ENCODE results near the gene DCLRE1B. TPM values are rescaled to one million over a fixed set of nuclear protein-coding genes. Genes with fewer than 3 reads are reported as not detected.
A peak's percentile ranks its signal among the peaks of the same experiment; 100 is the strongest.

The DCLRE1B gene
- polyA plus RNA-seq, 1 donor from 2014 or later: 3.6 TPM

DNA sequence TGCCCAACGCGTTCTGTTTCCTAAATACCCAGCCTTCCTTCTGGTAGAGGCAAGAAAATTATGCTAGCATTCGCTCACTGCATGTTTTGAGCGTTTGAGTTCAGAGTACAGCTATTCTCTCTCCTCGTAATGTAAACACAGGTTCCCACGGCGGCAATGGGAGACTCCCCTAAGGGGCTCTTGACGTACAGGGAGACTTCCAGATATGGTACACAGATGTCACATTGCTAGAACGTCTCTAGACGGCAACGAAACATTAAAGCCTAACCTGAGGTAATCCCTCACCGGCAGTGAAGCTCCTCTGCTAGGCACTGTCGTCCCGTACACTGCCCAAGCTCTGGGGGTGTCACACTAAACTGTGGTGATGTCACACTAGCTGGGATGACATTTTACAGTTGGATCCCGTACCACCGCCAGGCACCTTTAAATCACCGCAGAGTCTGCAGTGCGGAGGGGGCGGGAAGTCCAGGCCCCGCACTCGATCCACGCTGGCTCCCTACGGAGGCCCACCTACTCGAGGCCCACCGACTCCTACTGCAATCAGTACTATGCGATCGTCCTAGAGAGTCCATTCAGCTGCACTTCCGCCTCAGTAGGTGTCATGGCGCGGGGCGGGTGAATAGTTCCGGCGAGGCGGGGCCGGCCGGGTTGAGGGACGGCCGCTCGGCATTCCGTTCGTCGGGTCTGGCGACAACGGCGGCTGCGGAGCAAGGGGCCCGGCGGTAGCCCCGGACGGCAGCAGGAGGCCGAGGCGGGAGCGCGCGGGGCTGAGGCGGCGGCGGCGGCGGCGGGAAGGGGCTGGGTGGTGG, 24.0 kb downstream of the DCLRE1B start, which contains the start of gene HIPK1:
Gene HIPK1 (plus strand): TSS at position 384 of the 809 bp plus-strand sequence.
- H3K36me3 Mint-ChIP-seq: peaks cover 2% of the 10 kb centered on the region
- peak within 1 kb of the TSS; percentile 98 to 100 (median 100) for H3K27ac Mint-ChIP-seq
- no peaks in the 10 kb centered on the region for H3K27me3 Mint-ChIP-seq
- H3K9me3 Mint-ChIP-seq: no peaks in the 10 kb centered on the region
- H3K4me3 Mint-ChIP-seq: peak within 1 kb of the TSS; percentile 98 to 100 (median 99)
- H3K4me1 Mint-ChIP-seq: peaks cover 39 to 51% (median 47%) of the 10 kb centered on the region in 3 donors

DNA sequence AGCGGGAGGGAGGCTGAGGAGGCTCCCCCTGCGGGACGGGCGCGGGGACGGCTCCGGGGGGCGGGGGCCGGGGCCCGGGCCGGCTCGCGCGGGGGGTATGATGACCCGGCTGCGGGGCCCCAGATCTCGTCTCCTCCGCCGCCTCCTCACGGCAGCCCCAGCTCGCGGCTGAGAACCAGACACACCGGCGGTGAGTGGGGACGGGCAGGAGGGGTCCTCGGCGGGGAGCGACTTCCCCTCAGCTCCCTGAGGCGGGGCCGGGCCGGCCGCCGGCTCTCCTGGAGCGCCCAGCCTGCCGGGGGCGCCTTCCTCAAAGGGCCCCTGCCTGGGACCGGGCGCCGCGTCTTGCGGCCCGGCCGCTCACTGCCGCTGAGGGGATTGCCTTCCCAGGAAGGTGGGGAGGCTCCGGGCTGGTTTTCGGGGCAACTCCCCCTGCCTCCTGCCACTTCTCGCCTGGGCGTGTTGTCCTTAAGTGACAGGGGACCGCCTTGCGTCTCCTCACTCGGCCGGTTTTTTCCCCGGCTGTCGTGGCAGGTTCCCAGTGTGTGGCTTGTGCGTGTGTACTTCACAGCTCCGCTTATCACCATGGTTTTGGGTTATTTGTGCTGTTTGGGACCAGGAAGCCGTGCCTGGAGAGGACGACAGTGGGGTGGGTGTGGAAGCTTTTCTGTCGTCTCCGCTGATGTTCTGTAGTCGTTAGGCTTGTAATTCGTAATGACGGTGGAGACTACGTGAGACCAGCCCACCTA, 24.8 kb downstream of the DCLRE1B start:
- H3K4me3 Mint-ChIP-seq: peak overlapping the region; percentile 98 to 100 (median 99)
- no peaks in the 10 kb centered on the region for H3K27me3 Mint-ChIP-seq
- peak overlapping the region; percentile 94 to 100 (median 98) for H3K27ac Mint-ChIP-seq
- H3K4me1 Mint-ChIP-seq: peaks cover 42 to 54% (median 51%) of the 10 kb centered on the region in 3 donors
- peaks cover 2% of the 10 kb centered on the region for H3K36me3 Mint-ChIP-seq
- H3K9me3 Mint-ChIP-seq: no peaks in the 10 kb centered on the region

DNA sequence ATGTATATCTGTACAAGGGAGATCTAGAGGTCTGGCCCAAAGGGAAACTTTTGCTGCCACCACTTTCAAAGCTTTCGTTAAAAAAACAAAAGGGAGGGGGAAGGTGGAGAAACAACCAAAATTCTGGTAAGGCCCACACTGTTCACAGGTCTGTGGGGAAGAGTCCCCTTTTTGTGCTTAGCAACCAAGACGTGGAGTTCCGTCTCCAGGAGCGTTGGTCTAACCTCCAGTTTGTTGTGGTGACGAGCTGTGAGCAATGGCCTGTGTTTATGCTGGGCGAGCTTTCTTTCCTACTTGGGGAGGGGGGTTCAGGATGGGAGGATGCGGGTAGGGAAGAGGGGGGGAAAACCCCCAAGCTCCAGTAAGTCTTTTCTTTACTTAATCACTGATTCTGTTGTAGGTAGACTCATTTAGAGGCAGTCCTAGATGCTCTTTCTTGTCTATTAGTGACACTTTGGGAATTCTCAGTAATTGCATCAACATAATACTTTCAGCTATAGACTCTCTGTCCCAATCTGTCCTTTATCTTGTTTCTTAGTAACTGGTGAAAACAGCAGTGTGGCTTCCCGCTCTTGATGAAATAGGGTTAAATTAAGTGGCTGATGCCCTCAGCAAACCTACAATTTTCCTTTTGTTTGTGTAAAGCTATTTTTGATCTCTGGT, 25.5 kb downstream of the DCLRE1B start:
- H3K27ac Mint-ChIP-seq: peak overlapping the region; percentile 94 to 98 (median 98)
- no peaks in the 10 kb centered on the region for H3K9me3 Mint-ChIP-seq
- H3K27me3 Mint-ChIP-seq: no peaks in the 10 kb centered on the region
- peaks cover 44 to 58% (median 55%) of the 10 kb centered on the region in 3 donors for H3K4me1 Mint-ChIP-seq
- H3K36me3 Mint-ChIP-seq: peaks cover 2% of the 10 kb centered on the region
- peak overlapping the region; percentile 95 to 99 (median 98) for H3K4me3 Mint-ChIP-seq

DNA sequence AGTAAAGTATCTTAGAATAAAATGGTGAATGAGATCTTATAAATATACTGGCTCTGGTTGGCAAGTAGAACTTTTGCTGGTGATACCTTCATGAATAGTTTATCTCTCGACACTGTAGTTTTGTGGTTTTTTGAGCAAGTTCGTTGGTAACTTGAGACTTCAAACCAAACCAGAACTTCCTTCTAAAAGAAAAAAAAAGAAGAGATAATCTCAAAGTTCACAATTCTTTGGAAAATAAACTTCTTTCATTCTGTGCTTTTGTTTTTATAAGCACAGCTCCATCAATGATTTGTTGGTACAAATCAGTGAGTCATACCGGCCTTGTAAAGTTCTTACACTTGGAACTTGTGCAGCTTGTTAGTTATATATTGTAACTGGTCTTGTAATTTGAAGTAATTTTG, 26.3 kb downstream of the DCLRE1B start:
- H3K4me1 Mint-ChIP-seq: peaks cover 49 to 62% (median 60%) of the 10 kb centered on the region in 3 donors
- peak overlapping the region; percentile 95 to 99 (median 98) for H3K4me3 Mint-ChIP-seq
- no peaks in the 10 kb centered on the region for H3K27me3 Mint-ChIP-seq
- peaks cover 2% of the 10 kb centered on the region for H3K36me3 Mint-ChIP-seq
- no peaks in the 10 kb centered on the region for H3K9me3 Mint-ChIP-seq
- H3K27ac Mint-ChIP-seq: peak overlapping the region; percentile 94 to 98 (median 98)

DNA sequence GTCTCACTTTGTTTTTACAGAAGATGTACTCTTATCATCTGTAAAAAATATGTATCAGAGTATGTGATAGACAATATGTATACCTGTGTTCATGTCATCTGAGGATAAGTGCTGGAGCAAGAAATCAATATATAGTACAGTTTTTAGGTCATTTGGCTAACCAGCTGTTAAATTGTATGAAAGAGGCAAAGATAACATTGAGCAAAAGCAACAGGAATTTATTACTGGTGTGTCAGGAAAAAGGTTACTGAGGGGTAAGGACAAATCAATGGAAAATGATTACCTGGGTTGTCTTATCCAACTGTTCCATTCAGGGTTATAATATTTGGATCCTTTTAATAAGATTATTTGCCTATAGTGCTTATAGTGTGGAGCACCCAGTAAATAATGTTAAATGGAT, 28.9 kb downstream of the DCLRE1B start:
- Mint-ChIP-seq H3K4me3 (peak overlapping the region in 1 of 4 donors; percentile 98), H3K27ac (peak overlapping the region in 1 of 3 donors; percentile 13)

GRCh38 chr1:113934511-113935055, 29.5 kb downstream of the DCLRE1B start:
- Mint-ChIP-seq H3K27ac (no peak overlapping the region), H3K4me3 (no peak overlapping the region), H3K9me3 (no peaks in the 10 kb centered on the region), H3K36me3 (peaks cover 3% of the 10 kb centered on the region), H3K4me1 (peaks cover 57 to 65% (median 65%) of the 10 kb centered on the region in 3 donors), H3K27me3 (no peaks in the 10 kb centered on the region)

More for the DNA sequence above, 28.9 kb downstream of the DCLRE1B start:
- peaks cover 52 to 62% (median 61%) of the 10 kb centered on the region in 3 donors for H3K4me1 Mint-ChIP-seq
- peaks cover 3% of the 10 kb centered on the region for H3K36me3 Mint-ChIP-seq
- H3K9me3 Mint-ChIP-seq: no peaks in the 10 kb centered on the region
- no peaks in the 10 kb centered on the region for H3K27me3 Mint-ChIP-seq

- H3K27ac Mint-ChIP-seq: no peak overlapping the region
- peak overlapping the region in 1 of 4 donors; percentile 2 for H3K4me3 Mint-ChIP-seq
- H3K4me1 Mint-ChIP-seq: peaks cover 57 to 69% (median 67%) of the 10 kb centered on the region in 3 donors
- no peaks in the 10 kb centered on the region for H3K27me3 Mint-ChIP-seq
- H3K9me3 Mint-ChIP-seq: no peaks in the 10 kb centered on the region
- H3K36me3 Mint-ChIP-seq: peaks cover 3% of the 10 kb centered on the region
These were observed 30.1 kb downstream of the DCLRE1B start for GRCh38 chr1:113935176-113935575.

GRCh38 chr1:113935970-113936369, 30.8 kb downstream of the DCLRE1B start:
- H3K4me3 Mint-ChIP-seq: peak overlapping the region in 1 of 4 donors; percentile 2
- peaks cover 49 to 67% (median 67%) of the 10 kb centered on the region in 3 donors for H3K4me1 Mint-ChIP-seq
- no peaks in the 10 kb centered on the region for H3K27me3 Mint-ChIP-seq
- no peaks in the 10 kb centered on the region for H3K9me3 Mint-ChIP-seq
- H3K27ac Mint-ChIP-seq: peak overlapping the region in 1 of 3 donors; percentile 40
- peaks cover 3% of the 10 kb centered on the region for H3K36me3 Mint-ChIP-seq

- H3K36me3 Mint-ChIP-seq: peaks cover 3% of the 10 kb centered on the region
- no peaks in the 10 kb centered on the region for H3K27me3 Mint-ChIP-seq
- H3K27ac Mint-ChIP-seq: peak overlapping the region in 1 of 3 donors; percentile 67
- H3K4me1 Mint-ChIP-seq: peaks cover 43 to 59% (median 56%) of the 10 kb centered on the region in 3 donors
- peak overlapping the region in 1 of 4 donors; percentile 1 for H3K4me3 Mint-ChIP-seq
- H3K9me3 Mint-ChIP-seq: no peaks in the 10 kb centered on the region
These were observed 32.0 kb downstream of the DCLRE1B start for GRCh38 chr1:113937146-113937545.

DNA sequence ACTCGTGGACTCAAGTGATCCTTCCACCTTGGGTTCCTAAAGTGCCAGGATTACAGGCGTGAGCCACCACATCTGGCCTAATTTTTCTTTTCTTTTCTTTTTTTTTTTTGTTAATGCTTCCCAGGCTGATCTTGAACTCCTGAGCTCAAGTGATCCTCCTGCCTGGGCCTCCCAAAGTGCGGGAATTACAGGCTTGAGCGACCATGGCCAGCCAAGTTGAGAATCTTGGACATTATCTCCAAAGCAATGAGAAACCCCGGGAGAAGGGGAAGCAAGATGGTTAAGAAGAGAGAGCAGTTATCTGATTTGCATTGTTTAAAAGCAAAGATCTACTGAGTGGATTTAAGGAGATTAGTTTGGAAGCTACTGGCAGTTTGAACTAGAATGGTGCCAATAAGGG, 33.1 kb downstream of the DCLRE1B start:
- Mint-ChIP-seq H3K27me3 (no peaks in the 10 kb centered on the region), H3K4me3 (no peak overlapping the region), H3K36me3 (peaks cover 7% of the 10 kb centered on the region), H3K27ac (peak overlapping the region in 1 of 3 donors; percentile 21), H3K9me3 (no peaks in the 10 kb centered on the region), H3K4me1 (peaks cover 39 to 53% (median 49%) of the 10 kb centered on the region in 3 donors)

DNA sequence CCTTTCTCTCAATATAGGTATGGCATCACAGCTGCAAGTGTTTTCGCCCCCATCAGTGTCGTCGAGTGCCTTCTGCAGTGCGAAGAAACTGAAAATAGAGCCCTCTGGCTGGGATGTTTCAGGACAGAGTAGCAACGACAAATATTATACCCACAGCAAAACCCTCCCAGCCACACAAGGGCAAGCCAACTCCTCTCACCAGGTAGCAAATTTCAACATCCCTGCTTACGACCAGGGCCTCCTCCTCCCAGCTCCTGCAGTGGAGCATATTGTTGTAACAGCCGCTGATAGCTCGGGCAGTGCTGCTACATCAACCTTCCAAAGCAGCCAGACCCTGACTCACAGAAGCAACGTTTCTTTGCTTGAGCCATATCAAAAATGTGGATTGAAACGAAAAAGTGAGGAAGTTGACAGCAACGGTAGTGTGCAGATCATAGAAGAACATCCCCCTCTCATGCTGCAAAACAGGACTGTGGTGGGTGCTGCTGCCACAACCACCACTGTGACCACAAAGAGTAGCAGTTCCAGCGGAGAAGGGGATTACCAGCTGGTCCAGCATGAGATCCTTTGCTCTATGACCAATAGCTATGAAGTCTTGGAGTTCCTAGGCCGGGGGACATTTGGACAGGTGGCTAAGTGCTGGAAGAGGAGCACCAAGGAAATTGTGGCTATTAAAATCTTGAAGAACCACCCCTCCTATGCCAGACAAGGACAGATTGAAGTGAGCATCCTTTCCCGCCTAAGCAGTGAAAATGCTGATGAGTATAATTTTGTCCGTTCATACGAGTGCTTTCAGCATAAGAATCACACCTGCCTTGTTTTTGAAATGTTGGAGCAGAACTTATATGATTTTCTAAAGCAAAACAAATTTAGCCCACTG, 35.5 kb downstream of the DCLRE1B start:
- peak overlapping the region; percentile 29 to 82 (median 79) for H3K27ac Mint-ChIP-seq

DNA sequence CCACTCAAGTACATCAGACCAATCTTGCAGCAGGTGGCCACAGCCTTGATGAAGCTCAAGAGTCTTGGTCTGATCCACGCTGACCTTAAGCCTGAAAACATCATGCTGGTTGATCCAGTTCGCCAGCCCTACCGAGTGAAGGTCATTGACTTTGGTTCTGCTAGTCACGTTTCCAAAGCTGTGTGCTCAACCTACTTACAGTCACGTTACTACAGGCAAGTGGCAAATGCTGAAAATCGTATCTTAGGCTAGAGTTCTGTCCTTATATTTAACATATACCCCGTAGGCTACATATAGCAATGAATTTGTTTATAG, 36.1 kb downstream of the DCLRE1B start:
- H3K27ac Mint-ChIP-seq: peak overlapping the region in 2 of 3 donors; percentile 29 to 82
- peaks cover 31 to 37% (median 34%) of the 10 kb centered on the region in 3 donors for H3K4me1 Mint-ChIP-seq
- no peaks in the 10 kb centered on the region for H3K9me3 Mint-ChIP-seq
- H3K27me3 Mint-ChIP-seq: no peaks in the 10 kb centered on the region
- peak overlapping the region in 1 of 4 donors; percentile 31 for H3K4me3 Mint-ChIP-seq
- H3K36me3 Mint-ChIP-seq: peaks cover 8% of the 10 kb centered on the region

More for the DNA sequence above, 35.5 kb downstream of the DCLRE1B start:
- peaks cover 32 to 38% (median 33%) of the 10 kb centered on the region in 3 donors for H3K4me1 Mint-ChIP-seq
- peaks cover 8% of the 10 kb centered on the region for H3K36me3 Mint-ChIP-seq
- H3K4me3 Mint-ChIP-seq: peak overlapping the region in 2 of 4 donors; percentile 44 to 61
- H3K27me3 Mint-ChIP-seq: no peaks in the 10 kb centered on the region
- no peaks in the 10 kb centered on the region for H3K9me3 Mint-ChIP-seq

DNA sequence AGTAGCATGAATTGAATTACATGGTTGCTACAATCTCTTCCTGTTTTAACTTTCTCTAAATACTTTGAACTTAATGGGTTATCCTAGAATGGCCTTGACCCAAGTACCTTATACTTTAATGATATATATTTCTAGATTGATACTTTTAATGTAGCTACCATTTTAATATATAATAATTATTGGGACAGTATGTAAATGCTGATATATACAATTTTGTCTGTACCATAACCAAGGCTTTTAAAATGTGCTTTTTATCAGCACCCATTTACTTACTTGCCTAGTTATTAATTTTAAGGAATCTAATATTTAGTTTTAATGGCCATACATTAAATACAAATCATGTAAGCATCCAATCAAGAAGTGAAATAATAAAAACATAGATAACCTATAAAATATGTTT, 37.4 kb downstream of the DCLRE1B start:
- no peaks in the 10 kb centered on the region for H3K9me3 Mint-ChIP-seq
- H3K36me3 Mint-ChIP-seq: peaks cover 6% of the 10 kb centered on the region
- no peak overlapping the region for H3K4me3 Mint-ChIP-seq
- peaks cover 38 to 41% (median 41%) of the 10 kb centered on the region in 3 donors for H3K4me1 Mint-ChIP-seq
- H3K27me3 Mint-ChIP-seq: no peaks in the 10 kb centered on the region
- no peak overlapping the region for H3K27ac Mint-ChIP-seq

Data from IgD-negative memory B cell (primary cell).